ENCODE results near the gene SFT2D3. TPM values are rescaled to one million over a fixed set of nuclear protein-coding genes. Genes with fewer than 3 reads are reported as not detected.

The SFT2D3 gene
- total RNA-seq, 1 donor = 14.8 TPM

- no peak overlapping the region for H3K4me3 ChIP-seq (ENCODE audit: low read length)
- peaks cover 39% of the 10 kb centered on the region for H3K27me3 ChIP-seq (ENCODE audit: insufficient read depth, low read length)
- H3K9me3 ChIP-seq (ENCODE audit: low read depth, low read length) = no peaks in the 10 kb centered on the region
- peaks cover 9% of the 10 kb centered on the region for H3K4me1 ChIP-seq (ENCODE audit: insufficient read depth, low read length)
Observed at GRCh38 chr2:127673291-127674069, 27.8 kb upstream of the SFT2D3 start.

GRCh38 chr2:127674241-127675209 is 26.8 kb upstream of the SFT2D3 start:
- Histone ChIP-seq H3K4me1 (ENCODE audit: insufficient read depth, low read length) (peaks cover 9% of the 10 kb centered on the region), H3K9me3 (ENCODE audit: low read depth, low read length) (no peaks in the 10 kb centered on the region), H3K4me3 (ENCODE audit: low read length) (no peak overlapping the region), H3K27me3 (ENCODE audit: insufficient read depth, low read length) (peaks cover 35% of the 10 kb centered on the region)

DNA sequence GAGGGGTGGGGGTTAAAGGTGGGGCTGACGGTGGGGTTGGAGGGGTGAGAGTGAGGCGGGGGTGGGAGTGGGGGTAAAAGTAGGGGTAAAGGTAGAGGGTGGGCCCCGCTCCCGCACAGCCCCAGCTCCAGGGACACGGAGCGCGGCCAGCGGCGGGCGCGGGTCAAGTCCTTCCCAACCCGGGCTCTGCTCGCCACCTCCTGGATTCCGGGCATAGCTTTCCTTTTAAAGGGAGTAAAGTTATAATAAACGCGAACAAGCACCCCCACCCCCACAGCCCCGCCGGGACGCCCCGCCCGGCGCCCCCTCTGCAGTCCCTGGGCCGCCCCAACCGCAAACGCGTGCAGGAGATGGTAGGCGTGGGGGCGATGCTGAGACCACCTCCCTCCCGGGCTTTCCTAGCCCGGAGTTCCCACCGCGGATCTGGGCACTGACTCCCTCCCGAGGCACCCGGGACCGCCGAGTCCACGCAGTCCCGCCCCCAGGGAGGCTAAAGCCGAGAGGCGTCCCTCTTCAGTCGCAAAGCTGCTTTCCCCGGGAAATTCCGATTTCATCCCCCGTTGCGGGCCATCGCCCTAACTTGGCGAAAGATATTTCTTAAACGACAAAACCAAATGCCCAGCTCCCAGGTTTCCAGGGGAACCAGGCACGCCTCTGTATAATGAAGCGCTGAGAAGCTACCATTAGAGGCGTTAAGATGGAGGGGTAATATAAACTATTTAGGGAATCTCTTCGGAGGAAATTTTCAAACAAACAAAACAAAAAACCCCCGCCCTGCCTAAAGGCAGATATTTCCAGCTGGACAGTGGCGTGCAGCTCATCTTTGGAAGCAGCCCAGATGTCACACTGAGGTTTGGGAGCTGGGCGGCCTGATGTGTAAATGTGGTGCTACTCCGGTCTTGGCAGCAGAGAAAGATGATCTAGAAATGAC is 25.7 kb upstream of the SFT2D3 start, which contains the start of gene LIMS2:
LIMS2 (minus strand) TSS at position 200 of the 931 bp plus-strand sequence. CDS start 506 bp downstream, outside the sequence.
- Histone ChIP-seq H3K27me3 (ENCODE audit: insufficient read depth, low read length) (peaks cover 31% of the 10 kb centered on the region), H3K4me1 (ENCODE audit: insufficient read depth, low read length) (peaks cover 9% of the 10 kb centered on the region), H3K4me3 (ENCODE audit: low read length) (no peak within 1 kb of the TSS), H3K9me3 (ENCODE audit: low read depth, low read length) (no peaks in the 10 kb centered on the region)

GRCh38 chr2:127676906-127677305 is 24.4 kb upstream of the SFT2D3 start:
- Histone ChIP-seq H3K4me1 (ENCODE audit: insufficient read depth, low read length) (peaks cover 9% of the 10 kb centered on the region), H3K4me3 (ENCODE audit: low read length) (no peak overlapping the region), H3K27me3 (ENCODE audit: insufficient read depth, low read length) (peaks cover 29% of the 10 kb centered on the region), H3K9me3 (ENCODE audit: low read depth, low read length) (no peaks in the 10 kb centered on the region)

DNA sequence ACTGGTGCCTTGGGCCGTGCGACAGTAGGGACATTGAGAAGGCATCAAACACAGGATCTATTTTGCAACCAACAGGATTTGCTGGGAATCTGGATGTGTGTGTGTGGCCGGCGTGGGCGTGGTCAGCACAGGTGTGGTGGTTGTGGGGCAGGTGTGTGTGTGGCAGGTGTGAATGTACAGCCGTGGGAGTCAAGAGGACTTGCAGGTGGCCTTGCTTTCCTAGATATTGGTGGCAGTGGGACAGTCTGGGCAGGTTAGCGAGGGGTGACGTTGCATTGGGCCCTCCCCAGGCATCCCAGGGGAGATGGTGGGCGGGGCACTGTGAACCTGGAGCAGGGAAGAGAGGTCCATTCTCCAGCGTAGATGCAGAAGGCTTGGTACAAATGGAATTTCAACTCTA is 22.8 kb upstream of the SFT2D3 start:
- Histone ChIP-seq H3K4me1 (ENCODE audit: insufficient read depth, low read length) (peaks cover 9% of the 10 kb centered on the region), H3K27me3 (ENCODE audit: insufficient read depth, low read length) (peaks cover 28% of the 10 kb centered on the region), H3K4me3 (ENCODE audit: low read length) (no peak overlapping the region), H3K9me3 (ENCODE audit: low read depth, low read length) (no peaks in the 10 kb centered on the region)

DNA sequence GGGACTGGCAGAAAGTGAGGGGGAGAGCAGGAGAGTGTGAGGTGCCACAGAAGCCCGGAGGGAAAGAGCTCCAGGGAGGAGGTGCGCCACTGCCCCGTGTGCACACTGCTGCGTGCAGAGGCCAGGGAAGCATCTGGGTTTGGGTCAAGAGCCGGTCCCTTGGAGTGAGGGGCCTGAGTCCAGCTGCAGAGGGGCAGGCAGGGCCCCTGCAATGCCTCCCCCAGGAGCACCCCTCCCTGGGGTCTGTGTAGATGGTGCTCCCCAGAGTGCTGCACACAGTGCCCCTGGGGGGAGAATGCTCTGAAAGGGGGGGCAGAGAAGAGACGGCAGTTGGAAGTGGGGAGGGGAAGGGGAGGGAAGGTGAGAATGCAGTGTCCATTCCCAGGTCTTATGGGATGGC is 22.3 kb upstream of the SFT2D3 start:
- H3K9me3 ChIP-seq (ENCODE audit: low read depth, low read length) = no peaks in the 10 kb centered on the region
- H3K27me3 ChIP-seq (ENCODE audit: insufficient read depth, low read length) = peaks cover 24% of the 10 kb centered on the region
- peaks cover 9% of the 10 kb centered on the region for H3K4me1 ChIP-seq (ENCODE audit: insufficient read depth, low read length)
- no peak overlapping the region for H3K4me3 ChIP-seq (ENCODE audit: low read length)

GRCh38 chr2:127679680-127680361 is 21.5 kb upstream of the SFT2D3 start:
- no peaks in the 10 kb centered on the region for H3K9me3 ChIP-seq (ENCODE audit: low read depth, low read length)
- no peak overlapping the region for H3K4me3 ChIP-seq (ENCODE audit: low read length)
- H3K27me3 ChIP-seq (ENCODE audit: insufficient read depth, low read length) = peaks cover 16% of the 10 kb centered on the region
- peaks cover 4% of the 10 kb centered on the region for H3K4me1 ChIP-seq (ENCODE audit: insufficient read depth, low read length)

GRCh38 chr2:127680706-127681287 is 20.5 kb upstream of the SFT2D3 start:
- no peaks in the 10 kb centered on the region for H3K9me3 ChIP-seq (ENCODE audit: low read depth, low read length)
- H3K4me1 ChIP-seq (ENCODE audit: insufficient read depth, low read length) = peaks cover 1% of the 10 kb centered on the region
- H3K4me3 ChIP-seq (ENCODE audit: low read length) = no peak overlapping the region
- H3K27me3 ChIP-seq (ENCODE audit: insufficient read depth, low read length) = peaks cover 13% of the 10 kb centered on the region

DNA sequence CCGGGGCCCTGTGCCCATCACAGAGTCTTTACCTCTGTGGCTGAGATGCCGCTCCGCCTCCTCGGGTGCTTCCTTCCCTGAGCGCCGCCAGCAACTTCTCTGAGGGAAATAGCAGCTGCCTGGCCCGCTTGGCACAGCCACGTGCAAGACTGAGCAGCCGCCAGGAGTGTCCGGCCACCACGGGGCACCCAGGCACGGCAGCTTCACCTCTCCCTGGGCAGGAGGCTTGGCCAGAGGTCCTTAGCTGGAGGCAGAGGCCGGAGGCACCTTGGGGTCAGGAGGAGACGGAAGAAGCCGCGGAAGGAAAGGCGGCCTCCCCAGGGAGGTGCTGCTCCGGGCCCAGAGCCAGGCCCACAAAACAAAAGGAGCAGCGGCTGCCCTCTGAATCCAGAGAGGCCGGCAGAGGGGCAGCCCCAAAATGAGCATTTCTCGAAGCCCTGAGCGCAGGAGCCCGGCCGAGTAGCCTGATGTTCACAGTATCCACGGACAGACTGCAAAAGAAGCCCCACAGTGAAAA is 20.0 kb upstream of the SFT2D3 start:
- Histone ChIP-seq H3K4me1 (ENCODE audit: insufficient read depth, low read length) (no peaks in the 10 kb centered on the region), H3K27me3 (ENCODE audit: insufficient read depth, low read length) (peaks cover 9% of the 10 kb centered on the region), H3K9me3 (ENCODE audit: low read depth, low read length) (no peaks in the 10 kb centered on the region), H3K4me3 (ENCODE audit: low read length) (no peak overlapping the region)

DNA sequence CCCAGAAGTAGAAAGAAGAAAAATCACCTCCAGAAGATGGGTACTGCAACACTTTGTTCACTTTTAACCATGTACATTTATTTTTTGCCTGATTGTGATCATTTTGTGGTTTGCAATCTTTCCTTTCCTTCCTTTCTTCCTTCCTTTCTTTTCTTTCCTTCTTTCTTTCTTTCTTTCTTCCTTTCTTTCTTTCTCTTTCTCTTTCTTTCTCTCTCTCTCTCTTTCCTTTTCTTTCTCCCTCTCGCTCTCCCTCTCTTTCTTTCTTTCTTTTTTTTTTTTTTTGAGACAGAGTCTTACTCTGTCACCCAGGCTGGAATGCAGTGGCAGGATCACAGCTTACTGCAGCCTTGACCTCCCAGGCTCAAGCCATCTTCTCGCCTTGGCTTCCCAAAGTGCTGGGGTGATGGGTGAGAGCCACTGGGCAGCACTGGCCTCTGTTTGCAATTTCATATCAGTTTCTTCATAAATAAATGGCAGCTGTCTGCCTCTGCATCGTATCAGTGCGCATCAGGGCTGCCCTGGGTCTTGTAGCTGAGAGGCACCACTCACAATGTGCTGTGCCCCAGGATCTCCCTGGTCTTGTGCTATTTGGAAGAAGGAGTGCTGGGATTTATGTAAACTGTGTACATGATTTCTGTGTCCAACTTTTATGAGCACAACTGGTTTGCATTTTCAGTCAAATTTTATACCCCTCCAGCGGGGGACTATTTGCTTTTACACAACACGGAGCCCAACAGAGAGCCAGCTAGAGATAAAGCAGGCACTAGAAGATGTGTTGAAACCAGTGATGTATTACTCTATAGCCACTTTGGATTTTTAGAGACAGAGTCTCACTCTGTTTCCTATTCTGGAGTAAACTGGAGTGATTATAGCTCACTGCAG is 19.1 kb upstream of the SFT2D3 start:
- H3K4me3 ChIP-seq (ENCODE audit: low read length) = no peak overlapping the region
- no peaks in the 10 kb centered on the region for H3K9me3 ChIP-seq (ENCODE audit: low read depth, low read length)
- H3K4me1 ChIP-seq (ENCODE audit: insufficient read depth, low read length) = no peaks in the 10 kb centered on the region

DNA sequence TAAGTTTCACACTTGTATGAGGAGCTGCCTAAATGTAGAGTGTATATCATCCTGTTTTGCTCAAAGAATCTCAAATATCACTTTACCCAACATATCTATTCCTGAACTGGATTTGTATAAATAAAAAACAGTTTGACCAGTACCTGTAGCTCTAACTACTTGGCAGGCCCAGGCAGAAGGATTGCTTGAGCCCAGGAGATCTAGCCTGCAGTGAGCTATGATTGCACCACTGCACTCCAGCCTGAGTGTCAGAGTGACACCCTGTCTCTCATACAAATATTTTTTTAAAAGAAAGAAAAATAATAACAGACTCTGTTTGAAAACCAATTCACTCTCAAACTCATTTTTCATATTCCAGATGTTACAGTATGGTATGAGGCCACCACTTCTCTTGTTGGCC is 18.2 kb upstream of the SFT2D3 start:
- Histone ChIP-seq H3K4me1 (ENCODE audit: insufficient read depth, low read length) (no peaks in the 10 kb centered on the region), H3K27me3 (ENCODE audit: insufficient read depth, low read length) (no peaks in the 10 kb centered on the region), H3K4me3 (ENCODE audit: low read length) (no peak overlapping the region), H3K9me3 (ENCODE audit: low read depth, low read length) (no peaks in the 10 kb centered on the region)

More for the DNA sequence above, 19.1 kb upstream of the SFT2D3 start:
- no peaks in the 10 kb centered on the region for H3K27me3 ChIP-seq (ENCODE audit: insufficient read depth, low read length)

GRCh38 chr2:127683757-127684156 is 17.5 kb upstream of the SFT2D3 start:
- H3K9me3 ChIP-seq (ENCODE audit: low read depth, low read length) = no peaks in the 10 kb centered on the region

More at GRCh38 chr2:127683757-127684156, 17.5 kb upstream of the SFT2D3 start:
- H3K4me3 ChIP-seq (ENCODE audit: low read length) = no peak overlapping the region
- no peaks in the 10 kb centered on the region for H3K4me1 ChIP-seq (ENCODE audit: insufficient read depth, low read length)
- H3K27me3 ChIP-seq (ENCODE audit: insufficient read depth, low read length) = no peaks in the 10 kb centered on the region

All from mononuclear cell (primary cell).